Kidney tubule cell (primary cell): ENCODE data around the gene ACIN1.
A peak's percentile ranks its signal among the peaks of the same experiment; 100 is the strongest.

Source experiments
- DNase-seq: peaks from one replicate; pipeline ENCODE4 v3.0.0-alpha.2; 2018; ENCODE audit warnings: low spot score

Gene ACIN1

GRCh38 chr14:23104591-23105347, 9.8 kb upstream of the ACIN1 start, which contains the start of gene CIROP:
Gene CIROP, minus strand, starts transcription at chr14:23104989. Its CDS starts 69 bp downstream, at chr14:23104920.
- no peak for DNase-seq

- DNase-seq = no peak
Measured at GRCh38 chr14:23104070-23104590, 9.2 kb upstream of the ACIN1 start.

- no peak for DNase-seq
Measured at GRCh38 chr14:23103581-23103980, 8.6 kb upstream of the ACIN1 start.

GRCh38 chr14:23102801-23103200, 7.9 kb upstream of the ACIN1 start:
- no peak for DNase-seq

GRCh38 chr14:23101986-23102625, 7.2 kb upstream of the ACIN1 start:
- no peak for DNase-seq

GRCh38 chr14:23101213-23101970, 6.5 kb upstream of the ACIN1 start:
- no peak for DNase-seq

- no peak for DNase-seq
Measured at GRCh38 chr14:23099212-23099861, 4.4 kb upstream of the ACIN1 start.

GRCh38 chr14:23097786-23098185, 2.9 kb upstream of the ACIN1 start:
- no peak for DNase-seq

GRCh38 chr14:23095196-23096108, 516 bp upstream of the ACIN1 start, which contains the start of gene C14orf119:
Gene C14orf119, plus strand, starts transcription at chr14:23095505. Its CDS starts 2,154 bp downstream, at chr14:23097659.
- peak; percentile 100 for DNase-seq

- DNase-seq = no peak
Measured at GRCh38 chr14:23093991-23094665, 808 bp downstream of the ACIN1 start.

GRCh38 chr14:23093526-23093925, 1.4 kb downstream of the ACIN1 start:
- DNase-seq = no peak

GRCh38 chr14:23093104-23093503, 1.8 kb downstream of the ACIN1 start:
- no peak for DNase-seq

- DNase-seq = no peak
Measured at GRCh38 chr14:23091294-23092225, 3.4 kb downstream of the ACIN1 start.

- no peak for DNase-seq
Measured at GRCh38 chr14:23090254-23090636, 4.7 kb downstream of the ACIN1 start.

- DNase-seq = no peak
Measured at GRCh38 chr14:23089498-23090253, 5.3 kb downstream of the ACIN1 start.

- DNase-seq = no peak
Measured at GRCh38 chr14:23086565-23086964, 8.4 kb downstream of the ACIN1 start.

GRCh38 chr14:23085458-23085857, 9.5 kb downstream of the ACIN1 start:
- no peak for DNase-seq

- no peak for DNase-seq
Measured at GRCh38 chr14:23080474-23080873, 14.5 kb downstream of the ACIN1 start.
